AG08396 (cell line): ENCODE data around the gene OAS2.
A peak's percentile ranks its signal among the peaks of the same experiment; 100 is the strongest.

Experiments used
- DNase-seq: peaks from one replicate; pipeline ENCODE4 v3.0.0; 2012; ENCODE audit warnings: low spot score, mixed read lengths

The OAS2 gene

GRCh38 chr12:113021500-113021899, 43.2 kb downstream of the OAS2 start:
- DNase-seq, result no peak

- no peak for DNase-seq
Observed at GRCh38 chr12:113022563-113023297, 44.4 kb downstream of the OAS2 start.

- DNase-seq, result no peak
Observed at GRCh38 chr12:113027726-113028125, 49.4 kb downstream of the OAS2 start.

- DNase-seq, result peak; percentile 54
Observed at GRCh38 chr12:113030875-113031525, 52.7 kb downstream of the OAS2 start.

GRCh38 chr12:113039911-113040445, 61.7 kb downstream of the OAS2 start:
- no peak for DNase-seq

GRCh38 chr12:113040722-113041171, 62.4 kb downstream of the OAS2 start:
- DNase-seq, result no peak

GRCh38 chr12:113041560-113041959, 63.2 kb downstream of the OAS2 start:
- no peak for DNase-seq

- no peak for DNase-seq
Observed at GRCh38 chr12:113043240-113043639, 64.9 kb downstream of the OAS2 start.

GRCh38 chr12:113044516-113044915, 66.2 kb downstream of the OAS2 start:
- DNase-seq, result no peak

- peak; percentile 86 for DNase-seq
Observed at GRCh38 chr12:113048716-113049127, 70.4 kb downstream of the OAS2 start.

GRCh38 chr12:113049976-113050742, 71.8 kb downstream of the OAS2 start:
- peak; percentile 18 for DNase-seq

- no peak for DNase-seq
Observed at GRCh38 chr12:113050795-113051194, 72.5 kb downstream of the OAS2 start.

- DNase-seq, result no peak
Observed at GRCh38 chr12:113051759-113052158, 73.4 kb downstream of the OAS2 start.

GRCh38 chr12:113052326-113052725, 74.0 kb downstream of the OAS2 start:
- DNase-seq, result no peak

GRCh38 chr12:113054948-113055486, 76.7 kb downstream of the OAS2 start:
- no peak for DNase-seq

- no peak for DNase-seq
Observed at GRCh38 chr12:113055594-113056380, 77.5 kb downstream of the OAS2 start.

GRCh38 chr12:113056381-113056630, 78.0 kb downstream of the OAS2 start:
- DNase-seq, result peak; percentile 14

GRCh38 chr12:113056631-113057488, 78.5 kb downstream of the OAS2 start, which contains the start of gene DTX1:
Gene DTX1, plus strand, starts transcription at chr12:113056730. Its CDS starts 1,463 bp downstream, at chr12:113058193.
- DNase-seq, result peak; percentile 27

GRCh38 chr12:113057565-113058485, 79.5 kb downstream of the OAS2 start:
- no peak for DNase-seq

- DNase-seq, result no peak
Observed at GRCh38 chr12:113058553-113058952, 80.2 kb downstream of the OAS2 start.
